Measurements from ENCODE around the gene SUMO4.

DNA sequence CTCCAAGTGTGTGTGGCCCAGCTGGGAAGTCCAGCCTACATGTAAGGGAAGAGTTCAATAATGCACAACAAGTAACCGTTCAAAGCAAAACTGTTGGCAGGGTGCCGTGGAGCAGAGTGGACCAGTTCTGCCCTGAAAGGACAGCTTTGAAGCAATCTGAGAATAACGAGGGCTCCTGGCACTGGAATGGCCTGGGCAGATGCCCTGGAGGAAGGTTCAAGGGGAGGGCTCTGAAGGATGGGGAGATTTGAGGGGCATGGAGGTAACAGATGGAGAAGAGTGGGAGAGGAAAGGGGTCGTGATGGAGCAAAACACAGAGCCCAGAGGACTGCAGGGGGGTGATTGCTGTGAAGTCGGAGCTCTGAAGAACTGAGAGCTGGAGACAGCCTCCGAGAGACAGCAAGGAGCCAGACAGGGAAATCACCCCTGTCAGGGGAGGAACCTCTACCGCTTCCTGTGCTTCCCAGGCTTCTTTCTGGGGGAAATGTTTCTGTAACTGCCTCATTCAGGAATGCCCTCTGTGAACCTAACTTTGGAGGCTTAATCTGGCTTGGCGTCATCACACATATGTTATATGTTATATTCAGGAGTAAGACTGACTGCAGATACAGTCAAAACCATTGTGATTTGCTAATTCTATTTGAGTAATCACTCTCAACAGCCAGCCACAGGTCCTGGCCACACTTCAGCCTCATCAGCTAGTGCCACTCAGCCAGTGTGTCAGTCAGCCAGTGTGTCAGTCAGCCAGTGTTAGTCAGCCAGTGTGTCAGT is 43.5 kb downstream of the SUMO4 start:
- TF ChIP-seq, protein P1, sequence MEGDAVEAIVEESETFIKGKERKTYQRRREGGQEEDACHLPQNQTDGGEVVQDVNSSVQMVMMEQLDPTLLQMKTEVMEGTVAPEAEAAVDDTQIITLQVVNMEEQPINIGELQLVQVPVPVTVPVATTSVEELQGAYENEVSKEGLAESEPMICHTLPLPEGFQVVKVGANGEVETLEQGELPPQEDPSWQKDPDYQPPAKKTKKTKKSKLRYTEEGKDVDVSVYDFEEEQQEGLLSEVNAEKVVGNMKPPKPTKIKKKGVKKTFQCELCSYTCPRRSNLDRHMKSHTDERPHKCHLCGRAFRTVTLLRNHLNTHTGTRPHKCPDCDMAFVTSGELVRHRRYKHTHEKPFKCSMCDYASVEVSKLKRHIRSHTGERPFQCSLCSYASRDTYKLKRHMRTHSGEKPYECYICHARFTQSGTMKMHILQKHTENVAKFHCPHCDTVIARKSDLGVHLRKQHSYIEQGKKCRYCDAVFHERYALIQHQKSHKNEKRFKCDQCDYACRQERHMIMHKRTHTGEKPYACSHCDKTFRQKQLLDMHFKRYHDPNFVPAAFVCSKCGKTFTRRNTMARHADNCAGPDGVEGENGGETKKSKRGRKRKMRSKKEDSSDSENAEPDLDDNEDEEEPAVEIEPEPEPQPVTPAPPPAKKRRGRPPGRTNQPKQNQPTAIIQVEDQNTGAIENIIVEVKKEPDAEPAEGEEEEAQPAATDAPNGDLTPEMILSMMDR (IDR thresholded peaks at IDR 0.05): no peak
- TF ChIP-seq ZFX (IDR thresholded peaks at IDR 0.05; ENCODE audit: borderline replicate concordance): no peak

Measured in 22Rv1 (cell line).